GM12864 (cell line): ENCODE data around the gene STRN.

ENCODE experiments used
- DNase-seq: peaks from one replicate; pipeline ENCODE4 v3.0.0-alpha.2; 2011; ENCODE audit warnings: low read depth
- H3K4me3 ChIP-seq: 2 replicates; pipeline ENCODE4 v1.5.1; 2011; ENCODE audit warnings: mild to moderate bottlenecking, low read depth, low read length, control low read depth
- TF ChIP-seq, protein P1 (sequence below): IDR thresholded peaks from 2 replicates; pipeline ENCODE4 v1.5.1; 2011; ENCODE audit warnings: low read depth, mild to moderate bottlenecking, moderate library complexity, low read length, control low read depth, inconsistent platforms; ENCODE audit errors: missing control alignments

STRN gene

DNA sequence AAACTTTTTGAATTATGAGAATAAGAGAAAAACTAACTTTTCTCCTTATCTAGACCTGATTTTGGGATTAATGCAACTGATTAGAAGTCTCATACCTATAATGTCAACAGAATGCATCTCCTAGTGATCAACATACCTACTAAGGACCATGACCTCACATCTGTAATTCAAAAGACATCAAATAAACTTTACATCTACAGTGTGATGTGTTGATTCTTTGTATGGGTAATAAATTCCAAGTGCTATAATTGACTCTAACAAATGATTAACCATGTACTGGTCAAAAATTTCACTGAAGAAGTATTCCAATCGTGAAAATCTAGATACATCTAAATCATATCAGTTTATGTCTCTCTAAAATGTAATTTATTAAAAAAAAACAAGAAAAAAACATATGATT lies 84.5 kb downstream of the STRN start:
- no peak for DNase-seq
- no peak overlapping the region for H3K4me3 ChIP-seq
- TF ChIP-seq, protein P1, sequence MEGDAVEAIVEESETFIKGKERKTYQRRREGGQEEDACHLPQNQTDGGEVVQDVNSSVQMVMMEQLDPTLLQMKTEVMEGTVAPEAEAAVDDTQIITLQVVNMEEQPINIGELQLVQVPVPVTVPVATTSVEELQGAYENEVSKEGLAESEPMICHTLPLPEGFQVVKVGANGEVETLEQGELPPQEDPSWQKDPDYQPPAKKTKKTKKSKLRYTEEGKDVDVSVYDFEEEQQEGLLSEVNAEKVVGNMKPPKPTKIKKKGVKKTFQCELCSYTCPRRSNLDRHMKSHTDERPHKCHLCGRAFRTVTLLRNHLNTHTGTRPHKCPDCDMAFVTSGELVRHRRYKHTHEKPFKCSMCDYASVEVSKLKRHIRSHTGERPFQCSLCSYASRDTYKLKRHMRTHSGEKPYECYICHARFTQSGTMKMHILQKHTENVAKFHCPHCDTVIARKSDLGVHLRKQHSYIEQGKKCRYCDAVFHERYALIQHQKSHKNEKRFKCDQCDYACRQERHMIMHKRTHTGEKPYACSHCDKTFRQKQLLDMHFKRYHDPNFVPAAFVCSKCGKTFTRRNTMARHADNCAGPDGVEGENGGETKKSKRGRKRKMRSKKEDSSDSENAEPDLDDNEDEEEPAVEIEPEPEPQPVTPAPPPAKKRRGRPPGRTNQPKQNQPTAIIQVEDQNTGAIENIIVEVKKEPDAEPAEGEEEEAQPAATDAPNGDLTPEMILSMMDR = no peak

DNA sequence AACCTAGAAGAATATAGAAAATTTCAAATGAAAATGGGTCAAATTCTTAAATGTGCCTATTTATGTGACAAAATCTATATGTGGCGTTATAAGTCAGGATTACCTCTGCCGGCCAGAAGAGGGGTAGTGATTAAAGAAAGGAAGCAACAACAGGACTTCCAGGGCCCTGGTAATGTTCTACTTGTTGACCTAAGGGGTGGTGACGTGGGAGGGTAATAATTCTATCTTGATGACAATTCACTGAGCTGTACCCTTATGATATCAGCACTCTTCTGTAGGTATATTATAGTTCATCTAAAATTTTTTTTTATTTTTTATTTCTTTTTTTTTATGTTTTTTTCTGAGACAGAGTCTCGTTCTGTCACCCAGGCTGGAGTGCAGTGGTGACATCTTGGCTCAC lies 87.9 kb downstream of the STRN start:
- no peak overlapping the region for H3K4me3 ChIP-seq
- no peak for DNase-seq
- TF ChIP-seq, protein P1 = no peak

DNA sequence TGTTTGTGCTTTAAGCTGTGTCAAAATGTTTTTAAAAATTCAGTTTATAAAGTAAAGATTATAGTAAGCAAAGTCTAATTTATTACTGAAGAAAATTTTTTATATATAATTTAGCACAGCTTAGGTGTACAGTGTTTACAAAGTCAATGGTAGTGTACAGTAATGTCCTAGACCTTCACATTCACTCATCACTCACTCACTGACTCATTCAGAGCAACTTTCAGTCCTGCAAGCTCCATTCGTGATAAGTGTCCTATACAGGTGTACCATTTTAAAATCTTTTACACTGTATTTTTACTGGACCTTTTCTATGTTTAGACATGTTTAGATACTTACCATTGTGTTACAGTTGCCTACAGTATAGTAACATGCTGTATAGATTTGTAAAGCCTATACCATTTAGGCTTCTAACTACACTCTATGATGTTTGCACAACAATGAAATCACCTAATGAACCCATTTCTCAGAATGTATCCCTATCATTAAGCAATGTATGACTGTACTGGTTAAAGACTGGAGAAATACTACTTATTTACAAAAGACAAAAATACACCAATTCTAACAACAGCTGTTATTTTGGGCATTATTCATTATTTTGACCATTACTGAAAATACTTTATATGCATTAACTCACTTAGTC lies 95.1 kb downstream of the STRN start:
- DNase-seq = no peak
- TF ChIP-seq, protein P1 = no peak
- H3K4me3 ChIP-seq = no peak overlapping the region

DNA sequence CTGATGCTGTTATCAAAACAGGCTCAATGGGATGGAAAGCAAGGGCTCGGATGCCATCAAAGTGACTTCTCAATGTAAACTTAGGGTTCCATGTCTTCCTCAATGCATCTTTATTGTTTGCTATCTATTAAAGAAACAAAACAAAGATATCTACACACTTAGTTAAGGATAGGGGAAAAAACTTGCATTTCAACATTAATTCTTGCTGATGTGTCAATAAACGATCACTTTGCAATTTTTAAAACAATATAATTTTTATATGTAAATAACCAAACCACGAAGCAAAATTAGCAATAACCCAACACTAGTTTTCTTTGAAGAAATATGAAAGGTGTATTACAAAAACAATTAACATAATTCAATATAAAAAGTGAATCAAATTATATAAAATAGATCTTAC lies 96.7 kb downstream of the STRN start:
- no peak overlapping the region for H3K4me3 ChIP-seq
- DNase-seq = no peak
- TF ChIP-seq, protein P1 = no peak

DNA sequence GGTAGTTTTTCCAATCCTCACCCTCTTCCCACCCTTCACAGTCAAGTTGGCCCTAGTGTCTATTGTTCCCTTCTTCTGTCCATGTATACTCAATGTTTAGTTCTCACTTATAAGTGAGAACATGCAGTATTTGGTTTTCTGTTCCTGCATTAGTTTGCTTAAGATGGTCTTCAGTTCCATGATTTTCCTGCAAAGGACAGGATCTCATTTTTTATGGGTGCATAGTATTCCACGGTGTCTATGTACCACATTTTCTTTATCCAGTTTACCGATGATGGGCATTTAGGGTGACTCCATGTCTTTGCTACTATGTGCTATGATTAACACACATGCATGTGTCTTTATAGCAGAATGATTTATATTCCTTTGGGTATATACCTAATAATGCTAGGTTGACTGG lies 104.4 kb downstream of the STRN start:
- DNase-seq = no peak
- TF ChIP-seq, protein P1 = no peak
- H3K4me3 ChIP-seq = no peak overlapping the region

DNA sequence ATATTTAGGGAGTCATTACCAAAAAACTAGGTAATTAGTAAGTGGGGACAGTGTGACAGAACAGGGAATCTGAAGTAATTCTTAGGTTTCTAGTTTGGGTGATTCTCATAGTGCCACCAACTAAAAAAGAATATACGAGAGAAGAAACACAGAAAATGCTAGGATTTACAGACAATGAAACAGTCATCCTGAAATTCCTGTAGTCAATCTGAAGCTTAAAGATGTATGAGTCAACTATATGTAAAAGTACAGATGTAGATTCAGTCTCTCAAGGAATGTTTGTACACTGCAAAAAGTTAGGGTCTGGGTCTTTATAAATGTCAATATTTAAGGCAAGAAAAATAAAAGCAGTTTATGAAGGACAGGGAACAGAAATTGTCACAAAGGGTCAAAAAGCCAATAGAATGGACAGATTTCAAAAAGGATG lies 107.0 kb downstream of the STRN start:
- DNase-seq = no peak
- no peak overlapping the region for H3K4me3 ChIP-seq
- TF ChIP-seq, protein P1 = no peak

DNA sequence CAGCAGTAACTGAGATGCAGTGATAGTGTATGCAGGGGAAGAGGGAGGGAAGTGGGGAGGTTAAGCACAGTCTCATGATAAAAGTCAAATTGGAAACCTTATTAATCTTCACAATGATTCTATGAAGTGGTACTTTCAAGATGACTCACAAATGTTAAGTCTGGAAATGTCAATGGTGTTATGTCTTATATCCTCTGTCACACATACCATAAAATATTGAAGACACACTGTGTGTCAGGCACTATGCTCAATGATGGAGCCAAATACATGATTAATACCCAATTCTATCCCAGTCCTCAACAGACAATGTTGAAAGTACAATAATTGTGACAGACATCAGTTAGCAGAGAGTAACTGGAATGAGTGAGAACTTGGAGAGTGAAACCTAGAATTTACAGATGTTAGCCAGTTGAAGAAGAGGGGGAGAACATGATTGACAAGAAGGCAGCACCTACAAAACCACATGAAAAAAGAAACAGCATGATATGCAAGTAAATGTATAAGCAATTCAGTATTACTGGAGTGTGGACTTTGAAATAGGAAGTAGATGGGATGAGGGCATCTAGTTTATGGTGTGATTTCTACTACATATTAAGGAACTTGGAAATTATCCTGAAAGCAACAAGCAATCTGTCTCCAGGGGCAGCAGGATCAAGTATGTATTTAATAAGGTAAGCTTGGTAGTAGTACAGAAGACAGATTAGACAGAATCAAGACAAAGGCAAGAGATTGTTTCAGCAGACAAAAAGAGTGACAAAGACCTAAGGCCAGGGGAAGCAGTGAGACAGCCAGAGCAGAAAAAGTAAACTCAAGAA lies 107.6 kb downstream of the STRN start:
- DNase-seq = no peak
- TF ChIP-seq, protein P1 = no peak
- H3K4me3 ChIP-seq = no peak overlapping the region
